Right lobe of liver (tissue), 4 donors: ENCODE data around the gene PNPLA7.

Experiments used
- CTCF ChIP-seq, 4 donors: fragments of 200-600 bp in 3 of 4; fragments of 450-650 bp in 1 of 4; IDR thresholded peaks; one replicate each; pipeline versions ENCODE4 v1.5.1 to v1.8.0; 2016 to 2022; ENCODE audit warnings: antibody characterized with exemption in 4 of 4, mild to moderate bottlenecking in 2 of 4
- POLR2A ChIP-seq: fragments of 450-650 bp; IDR thresholded peaks from one replicate; pipeline ENCODE4 v1.6.1; 2017; ENCODE audit warnings: antibody characterized with exemption, mild to moderate bottlenecking
- donor health status: DM: no; HTN: no; CAD: no.
- donor health status: DM: no; HTN: no; CAD: no.
- donor health status: DM: no; HTN: yes; CAD: no.

- TF ChIP-seq CTCF (IDR thresholded peaks at IDR 0.05) = no peak
- TF ChIP-seq POLR2A = no peak
Measured at GRCh38 chr9:137590123-137590468, 39.9 kb upstream of the PNPLA7 start.
